NOMO-1 treated with dmso at 0.1 percent for 144 hours (cell line): Measurements from ENCODE around the gene BST2.
A peak's percentile ranks its signal among the peaks of the same experiment; 100 is the strongest.

ENCODE experiments used
- DNase-seq: peaks from one replicate; lab custom pipeline; 2025; ENCODE audit not compliant: unreplicated experiment; lab: John Stamatoyannopoulos, UW

The BST2 gene, protein sequence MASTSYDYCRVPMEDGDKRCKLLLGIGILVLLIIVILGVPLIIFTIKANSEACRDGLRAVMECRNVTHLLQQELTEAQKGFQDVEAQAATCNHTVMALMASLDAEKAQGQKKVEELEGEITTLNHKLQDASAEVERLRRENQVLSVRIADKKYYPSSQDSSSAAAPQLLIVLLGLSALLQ

DNA sequence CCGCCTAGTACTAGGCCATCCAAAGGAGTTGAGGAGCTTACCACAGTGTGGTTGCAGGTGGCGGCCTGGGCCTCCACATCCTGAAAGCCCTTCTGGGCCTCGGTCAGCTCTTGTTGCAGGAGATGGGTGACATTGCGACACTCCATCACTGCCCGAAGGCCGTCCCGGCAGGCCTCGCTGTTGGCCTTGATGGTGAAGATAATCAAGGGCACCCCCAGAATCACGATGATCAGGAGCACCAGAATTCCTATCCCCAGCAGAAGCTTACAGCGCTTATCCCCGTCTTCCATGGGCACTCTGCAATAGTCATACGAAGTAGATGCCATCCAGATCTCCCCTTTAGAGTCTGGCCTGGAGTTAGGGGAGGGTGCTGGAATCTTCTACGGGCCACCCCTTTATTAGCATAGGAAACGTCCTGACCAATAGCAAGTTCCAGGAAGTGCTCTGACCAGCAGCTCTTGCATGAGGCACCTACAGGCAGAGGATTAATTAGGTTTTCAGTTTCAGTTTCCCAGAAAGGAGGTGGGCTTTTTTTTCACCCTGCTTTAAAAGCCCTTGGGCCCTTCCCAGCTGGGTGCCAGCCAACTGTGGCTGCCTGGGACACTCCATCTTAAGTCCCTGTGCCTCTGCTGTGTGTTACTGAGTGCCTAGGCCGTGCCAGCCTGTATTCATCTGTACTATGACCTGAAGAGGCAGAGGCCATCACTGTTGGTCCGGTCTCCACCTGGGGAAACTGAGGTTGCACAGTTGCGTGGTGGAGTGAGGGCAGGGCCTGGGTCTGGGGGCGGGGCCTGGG lies at the start of gene BST2:
Gene BST2, minus strand, starts transcription at position 381 of the 796 bp plus-strand sequence. Its CDS starts 55 bp downstream, at position 326.
- DNase-seq: peak; percentile 91

DNA sequence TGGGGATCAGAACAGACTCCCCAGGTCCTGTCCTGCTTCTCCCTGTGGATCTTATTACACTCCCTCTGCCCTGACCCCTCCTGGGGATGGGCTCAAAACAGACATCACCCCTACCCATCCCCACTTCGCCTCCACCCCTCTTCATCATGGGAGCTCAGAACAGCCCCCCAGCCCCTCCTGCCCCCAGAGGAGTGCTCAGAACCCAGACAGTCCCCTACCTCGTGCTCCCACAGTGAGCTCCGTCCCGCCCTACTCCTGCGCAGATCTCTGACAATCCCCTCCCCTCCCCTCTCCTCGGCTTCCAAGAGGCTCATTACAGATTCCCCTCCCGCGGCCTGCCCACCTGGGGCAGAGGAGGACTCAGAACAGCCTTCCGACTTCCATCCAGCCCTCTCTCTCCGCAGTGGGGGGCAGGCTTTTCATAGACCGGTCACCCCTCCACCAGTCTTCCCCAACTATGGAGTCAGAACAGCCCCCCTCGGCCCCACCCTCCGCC lies 49.2 kb upstream of the BST2 start:
- no peak for DNase-seq

DNA sequence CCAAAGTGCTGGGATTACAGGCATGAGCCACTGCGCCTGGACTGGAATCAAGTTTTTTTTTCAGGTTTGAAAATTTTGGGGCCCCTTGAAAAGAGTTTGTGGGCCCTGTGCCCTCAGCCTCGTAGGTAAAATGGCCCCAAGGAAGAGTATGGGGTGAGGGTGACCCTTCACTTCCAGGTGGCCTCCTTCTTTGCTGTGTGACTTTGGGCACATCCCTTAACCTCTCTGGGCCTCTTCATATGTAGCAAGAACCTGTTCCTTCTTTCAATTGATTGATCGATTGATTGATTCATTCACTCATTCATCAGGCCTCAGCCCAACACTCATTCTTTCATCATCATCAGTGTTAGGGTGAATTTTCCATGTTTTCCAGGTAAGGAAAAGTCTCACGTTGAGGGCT lies 46.4 kb upstream of the BST2 start:
- no peak for DNase-seq

DNA sequence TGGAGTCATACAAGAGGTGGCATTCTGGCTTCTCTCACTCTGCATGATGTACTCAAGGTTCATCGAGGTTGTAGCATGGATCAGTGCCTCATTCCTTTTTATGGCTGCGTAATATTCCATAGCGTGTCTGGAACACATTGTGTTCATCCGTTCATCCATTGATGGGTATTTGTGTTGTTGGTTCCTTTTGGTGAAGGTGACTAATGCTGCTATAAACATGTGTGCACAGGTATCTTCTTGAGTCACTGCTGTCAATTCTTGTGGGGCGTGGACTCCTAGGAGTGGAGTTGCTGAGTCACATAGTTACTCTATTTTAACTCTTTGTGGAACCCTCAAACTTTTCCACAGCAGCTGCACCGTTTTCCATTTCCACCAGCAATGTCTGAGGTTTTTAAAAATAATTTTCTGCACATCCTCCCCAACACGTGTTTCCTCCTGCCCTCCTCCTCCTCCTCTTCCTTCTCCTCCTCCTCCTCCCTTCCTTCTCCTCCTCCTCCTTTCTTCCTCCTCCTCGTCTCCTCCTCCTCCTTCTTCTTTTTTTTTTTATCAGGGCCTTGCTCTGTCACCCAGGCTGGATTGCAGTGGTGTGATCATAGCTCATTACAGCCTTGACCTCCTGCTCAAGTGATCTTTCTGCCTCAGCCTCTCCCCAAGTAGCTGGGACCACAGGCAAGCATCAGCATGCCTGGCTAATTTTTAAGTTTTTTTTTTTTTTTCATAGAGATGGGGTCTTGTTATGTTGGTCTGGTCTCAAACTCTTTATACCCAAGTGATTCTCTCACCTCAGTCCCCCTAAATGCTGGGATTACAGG lies 45.0 kb upstream of the BST2 start:
- no peak for DNase-seq

DNA sequence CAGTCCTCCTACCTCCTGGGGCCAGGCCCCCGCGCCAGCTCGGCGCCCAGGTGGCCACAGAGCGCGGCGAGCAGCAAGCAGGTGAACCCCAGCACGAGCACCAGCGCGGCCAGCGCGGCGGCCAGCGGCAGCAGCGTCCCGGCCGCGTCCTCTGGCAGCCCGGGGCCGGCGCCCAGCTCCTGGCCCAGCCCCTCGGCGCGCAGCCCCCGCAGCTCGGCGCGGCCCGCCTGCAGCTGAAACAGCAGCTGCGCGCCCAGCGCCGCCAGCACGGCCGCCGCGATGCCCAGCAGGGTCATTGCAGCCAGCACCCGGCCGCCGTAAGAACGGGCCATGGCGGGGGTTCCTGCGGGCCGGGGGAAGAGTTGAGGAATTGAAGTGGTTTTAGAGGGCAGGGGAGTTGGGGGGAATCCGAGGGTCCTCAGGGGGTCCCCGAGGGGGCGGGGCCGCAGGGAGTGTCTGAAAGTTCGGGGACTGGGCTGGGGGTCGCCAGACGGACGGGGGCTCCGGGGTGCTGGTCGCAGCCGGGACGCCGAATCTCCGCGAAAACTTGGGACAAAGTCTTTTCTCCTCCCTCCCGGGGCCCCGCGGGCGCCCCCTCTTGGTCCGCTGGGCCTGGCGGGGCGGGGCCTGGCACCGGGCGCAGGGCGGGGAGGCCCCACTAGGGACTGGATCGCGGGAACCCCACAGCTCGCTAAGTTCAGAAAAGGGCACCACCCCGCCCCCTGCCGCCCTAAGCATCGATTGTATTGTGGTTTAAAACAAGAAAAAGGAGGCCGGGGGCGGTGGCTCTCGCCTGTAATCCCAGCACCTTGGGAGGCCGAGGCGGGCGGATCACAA lies 42.9 kb upstream of the BST2 start, which contains the start of gene TMEM221:
Gene TMEM221, minus strand, starts transcription at position 538 of the 837 bp plus-strand sequence. Its CDS starts 206 bp downstream, at position 332.
- peak; percentile 9 for DNase-seq

DNA sequence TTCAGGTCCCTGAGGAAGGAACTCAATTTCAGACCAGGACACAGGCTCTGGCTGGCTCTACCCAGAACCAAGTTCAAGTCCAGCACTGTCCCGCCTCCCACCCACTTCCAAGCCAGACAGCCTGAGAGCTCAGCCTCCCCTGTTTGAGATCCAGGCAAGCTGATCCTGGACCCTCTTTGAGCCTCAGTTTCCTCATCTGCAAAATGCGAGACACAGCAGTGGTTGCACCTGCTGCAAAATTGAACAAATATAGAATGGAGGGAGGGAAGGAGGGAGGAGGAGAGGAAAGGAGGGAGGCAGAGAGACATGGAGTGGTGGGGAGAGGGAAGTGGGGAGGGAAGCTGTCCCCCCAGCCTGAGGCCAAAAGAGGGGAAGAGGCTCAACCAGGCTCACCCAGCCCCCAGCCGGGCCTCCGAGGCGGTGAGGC lies 42.3 kb upstream of the BST2 start:
- no peak for DNase-seq

DNA sequence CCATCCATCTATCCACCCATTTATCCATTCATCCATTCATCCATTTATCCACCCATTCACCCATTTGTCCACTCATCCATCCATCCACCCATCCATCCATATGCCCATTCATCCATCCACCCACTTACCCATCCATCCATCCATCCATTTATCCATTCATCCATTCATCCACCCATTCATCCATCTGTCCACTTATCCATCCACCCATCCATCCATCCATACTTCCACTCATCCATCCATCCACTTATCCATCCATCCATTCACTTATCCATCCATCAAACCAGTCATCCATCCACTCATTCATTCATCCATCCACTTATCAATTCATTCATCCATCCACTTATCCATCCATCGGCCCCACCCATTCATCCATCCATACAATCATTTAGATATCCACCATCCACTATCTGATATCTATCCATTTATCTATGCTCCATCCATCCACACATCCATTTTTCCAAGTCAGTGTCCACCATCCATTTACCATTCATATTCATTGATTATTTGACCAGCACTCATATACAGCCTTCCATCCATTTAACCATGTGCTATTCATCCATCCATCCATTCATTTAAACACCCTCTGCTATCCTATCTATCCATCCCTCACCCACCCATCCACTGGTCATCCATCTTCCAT lies 40.2 kb upstream of the BST2 start:
- no peak for DNase-seq

DNA sequence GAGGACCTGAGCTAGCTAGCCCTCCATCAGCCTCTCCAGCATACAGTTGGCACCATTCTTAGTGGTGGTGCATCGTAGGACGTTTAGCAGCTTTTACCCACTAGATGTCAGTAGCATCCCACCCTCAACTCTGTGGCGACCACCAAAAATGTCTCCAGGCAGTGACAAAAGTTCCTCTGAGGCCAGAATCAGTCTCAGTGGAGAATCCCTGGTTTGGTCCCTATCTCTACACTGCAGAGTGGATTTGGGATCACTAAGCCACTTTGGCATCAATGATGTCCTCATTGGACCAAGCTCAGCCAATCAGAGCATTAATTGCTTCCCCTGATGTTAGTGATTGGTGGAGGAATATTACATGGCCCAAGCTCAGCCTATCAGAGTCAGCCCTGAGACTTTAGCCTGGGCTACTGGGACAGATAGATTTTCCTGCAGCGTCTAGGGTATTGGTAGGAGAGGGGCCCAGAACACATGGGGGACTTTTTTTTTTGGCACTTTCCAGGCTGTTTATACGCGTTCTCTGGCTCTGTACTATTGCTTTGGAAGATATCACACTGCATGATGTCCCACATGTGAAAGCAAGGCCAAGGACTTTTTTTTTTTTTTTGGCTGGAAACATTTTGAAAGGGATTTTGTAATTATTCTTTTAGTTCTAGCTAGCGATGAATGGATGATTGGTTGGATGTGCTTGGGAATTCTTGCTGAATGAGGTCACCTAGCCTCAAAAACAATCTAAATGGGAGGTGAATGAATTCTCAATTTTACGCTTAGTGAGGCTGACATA lies 36.0 kb upstream of the BST2 start:
- no peak for DNase-seq

DNA sequence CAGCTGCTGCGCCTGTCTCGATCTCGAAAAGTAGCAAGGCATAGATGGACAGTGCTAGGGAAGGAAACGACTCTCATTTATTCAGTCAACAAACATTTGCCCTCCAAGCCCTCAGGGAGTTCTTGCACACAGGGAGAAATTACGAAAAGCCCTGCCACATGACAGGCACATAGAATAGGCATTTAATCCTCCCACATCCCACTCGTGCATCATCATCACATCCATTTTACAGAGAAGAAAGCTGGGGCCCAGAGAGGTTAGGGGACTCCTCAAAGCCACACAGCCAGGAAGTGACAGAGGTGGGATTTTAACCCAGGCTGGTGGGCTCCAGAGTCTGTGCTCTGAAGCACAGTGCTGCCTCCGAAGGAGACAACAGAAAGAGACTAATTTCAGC lies 31.4 kb upstream of the BST2 start:
- DNase-seq: no peak

DNA sequence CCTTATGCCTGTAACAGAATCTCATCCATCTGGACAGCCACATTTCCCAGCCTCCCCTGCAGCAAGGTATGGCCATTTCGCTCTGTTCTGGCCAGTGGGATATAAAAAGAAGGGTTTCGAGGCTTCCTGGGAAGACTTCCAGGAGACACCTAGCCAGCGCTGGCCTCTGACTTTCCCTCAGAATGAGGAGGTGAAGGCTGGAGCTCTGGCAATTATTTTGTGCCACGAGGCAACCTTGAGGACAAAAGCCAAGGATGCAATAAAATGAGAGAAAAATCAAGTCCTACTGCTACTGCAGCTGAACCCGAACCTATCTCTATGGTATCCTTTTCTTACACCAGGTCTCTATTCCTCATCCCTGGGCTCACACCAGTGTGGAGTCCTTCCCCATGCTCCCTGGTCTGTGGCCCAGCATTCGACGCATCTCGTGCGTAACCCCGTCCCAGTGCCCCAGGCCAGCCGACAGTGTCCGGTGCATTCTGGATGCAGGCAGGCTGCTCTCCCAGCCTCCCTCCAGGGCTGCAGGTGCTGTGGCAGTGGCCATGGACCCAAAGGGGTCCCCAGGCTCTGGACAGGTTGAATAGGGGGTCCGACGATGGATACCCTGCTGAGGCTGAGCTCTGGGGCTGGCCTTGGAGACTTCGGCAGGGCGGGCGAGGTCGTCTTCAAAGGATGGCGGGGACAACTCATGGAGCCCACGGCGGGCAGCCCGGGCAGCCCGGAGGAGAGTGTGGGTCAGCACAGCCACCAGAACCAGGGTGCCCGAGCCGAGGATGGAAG lies 30.9 kb upstream of the BST2 start:
- no peak for DNase-seq

DNA sequence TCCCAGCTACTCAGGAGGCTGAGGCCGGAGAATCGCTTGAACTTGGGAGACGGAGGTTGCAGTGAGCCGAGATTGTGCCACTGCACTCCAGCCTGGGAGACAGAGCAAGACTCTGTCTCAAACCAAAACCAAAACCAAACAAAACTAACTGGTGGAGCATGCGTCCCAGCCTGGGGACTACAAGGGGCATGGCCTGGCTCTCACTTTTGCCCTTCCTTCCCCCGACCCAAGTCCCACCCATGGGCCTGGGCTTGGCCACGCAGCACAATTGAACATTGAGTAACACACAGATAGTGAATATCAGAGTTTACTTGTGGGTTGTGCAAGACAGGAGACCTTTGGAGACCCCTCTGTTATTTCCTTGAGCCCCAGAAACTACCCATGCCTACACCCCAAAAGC lies 29.8 kb upstream of the BST2 start:
- DNase-seq: no peak

DNA sequence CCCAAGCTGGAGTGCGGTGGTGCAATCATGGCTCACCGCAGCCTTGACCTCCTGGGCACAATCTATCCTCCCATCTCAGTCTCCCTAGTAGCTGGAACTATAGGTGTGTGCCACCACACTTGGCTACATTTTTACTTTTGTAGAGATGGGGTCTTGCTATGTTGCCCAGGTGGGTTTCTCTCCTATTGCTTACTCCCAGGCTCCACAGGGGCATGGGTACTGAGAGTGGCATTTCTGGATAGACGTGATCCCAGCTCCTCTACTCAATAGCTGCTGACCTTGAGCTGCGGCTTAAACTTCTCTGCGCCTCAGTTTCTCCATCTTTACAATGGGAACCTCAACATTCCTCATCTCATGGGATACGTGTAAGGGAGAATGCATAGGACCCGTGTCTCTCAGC lies 26.0 kb upstream of the BST2 start:
- no peak for DNase-seq

DNA sequence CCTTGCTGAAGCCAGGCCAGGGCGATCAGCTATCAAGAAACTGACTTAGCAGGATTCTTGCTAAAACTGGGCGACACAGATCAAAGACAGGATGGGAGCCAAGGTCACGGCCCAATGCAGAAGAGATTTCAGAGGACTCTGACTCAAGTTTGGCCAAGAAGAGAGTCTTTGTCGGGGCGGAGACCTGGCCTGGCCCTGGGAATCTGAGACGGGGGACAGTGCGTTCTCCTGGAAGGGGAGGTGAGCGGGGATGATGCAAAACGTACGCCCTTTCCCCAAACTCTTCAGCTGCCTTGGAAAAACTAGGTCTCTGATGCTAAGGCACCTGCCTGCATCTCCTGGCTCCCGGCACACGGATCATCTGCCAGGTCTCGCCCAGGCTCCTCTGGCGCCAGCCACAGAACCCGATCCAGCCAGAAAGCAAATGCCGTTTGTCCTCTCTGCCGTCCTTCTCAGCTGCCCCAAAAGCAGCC lies 24.2 kb upstream of the BST2 start:
- DNase-seq: no peak

DNA sequence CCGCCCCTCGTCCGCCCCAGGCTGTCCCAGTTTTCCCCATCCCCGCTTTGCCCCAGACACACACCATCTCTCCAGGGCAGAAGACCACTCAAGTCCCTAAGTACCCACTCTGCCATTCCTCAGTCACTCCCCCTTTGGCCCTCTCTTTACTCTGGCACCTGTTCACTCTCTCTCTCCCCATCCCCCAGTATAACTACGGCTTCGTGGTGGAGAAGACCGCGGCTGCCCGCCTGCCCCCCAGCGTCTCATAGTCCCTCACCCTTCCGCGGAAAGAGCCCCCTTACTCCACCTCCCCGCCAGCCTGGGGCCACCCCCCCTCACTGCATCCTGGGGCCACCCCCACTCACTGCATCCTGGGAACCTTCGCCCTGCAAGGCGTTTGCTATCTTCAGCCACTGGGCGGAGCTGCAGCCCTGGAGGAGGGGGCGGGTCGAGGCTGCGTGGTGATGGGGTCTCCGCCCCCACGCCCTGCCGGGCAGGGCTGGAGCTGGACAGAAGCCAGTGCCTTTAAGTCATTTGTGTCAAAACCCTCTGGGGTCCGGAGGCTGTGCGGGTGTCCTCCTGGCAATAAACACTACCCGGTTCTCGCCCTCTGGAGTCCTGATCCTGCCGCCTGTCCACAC lies 19.4 kb upstream of the BST2 start:
- no peak for DNase-seq

DNA sequence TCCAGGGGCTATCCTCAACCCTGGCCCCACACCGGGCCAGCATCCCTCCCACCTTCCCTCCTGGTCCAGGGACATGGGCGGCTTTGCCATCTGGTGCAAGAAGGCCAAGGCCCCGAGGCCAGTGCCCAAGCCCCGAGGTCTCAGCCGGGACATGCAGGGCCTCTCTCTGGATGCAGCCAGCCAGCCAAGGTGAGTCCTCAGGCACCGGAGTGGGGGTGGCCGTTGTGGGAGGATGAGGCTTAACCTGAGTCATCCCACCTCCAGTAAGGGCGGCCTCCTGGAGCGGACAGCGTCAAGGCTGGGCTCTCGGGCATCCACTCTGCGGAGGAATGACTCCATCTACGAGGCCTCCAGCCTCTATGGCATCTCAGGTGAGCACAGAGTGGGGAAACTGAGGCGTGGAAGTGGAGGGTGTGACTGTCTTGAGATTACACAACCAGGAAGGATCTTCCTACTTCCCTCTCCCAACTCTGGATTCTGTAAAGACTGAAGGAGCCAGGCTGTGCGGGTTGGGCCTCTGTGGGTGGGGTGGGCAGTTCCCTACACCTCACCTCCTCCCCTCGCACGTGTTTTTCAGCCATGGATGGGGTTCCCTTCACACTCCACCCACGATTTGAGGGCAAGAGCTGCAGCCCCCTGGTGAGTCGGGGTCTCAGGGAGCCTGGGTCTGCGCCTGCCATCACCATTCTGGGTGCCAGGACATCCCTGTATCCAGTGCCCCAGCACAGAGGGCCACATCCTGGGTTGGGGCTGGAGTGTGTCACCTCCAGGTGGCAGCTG lies 18.2 kb upstream of the BST2 start:
- no peak for DNase-seq

DNA sequence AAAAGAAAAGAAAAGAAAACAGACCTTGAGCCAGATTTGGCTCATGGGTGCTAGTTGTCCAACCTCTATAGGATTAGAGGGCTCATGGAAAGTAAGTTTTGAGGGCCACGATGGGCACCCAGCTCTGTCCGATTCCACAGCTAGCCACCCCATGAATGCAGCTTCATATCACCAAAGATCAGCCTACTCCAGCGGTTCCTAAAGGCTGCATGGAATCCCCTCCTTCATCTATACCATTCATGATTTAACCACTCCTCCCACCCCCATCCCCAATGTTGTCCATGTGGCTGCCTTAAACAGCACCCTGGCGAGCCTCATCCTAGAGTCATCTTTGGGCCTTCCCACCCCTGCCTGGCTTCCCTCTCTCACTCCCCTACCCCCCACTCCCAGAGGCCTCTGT lies 16.5 kb upstream of the BST2 start:
- no peak for DNase-seq

DNA sequence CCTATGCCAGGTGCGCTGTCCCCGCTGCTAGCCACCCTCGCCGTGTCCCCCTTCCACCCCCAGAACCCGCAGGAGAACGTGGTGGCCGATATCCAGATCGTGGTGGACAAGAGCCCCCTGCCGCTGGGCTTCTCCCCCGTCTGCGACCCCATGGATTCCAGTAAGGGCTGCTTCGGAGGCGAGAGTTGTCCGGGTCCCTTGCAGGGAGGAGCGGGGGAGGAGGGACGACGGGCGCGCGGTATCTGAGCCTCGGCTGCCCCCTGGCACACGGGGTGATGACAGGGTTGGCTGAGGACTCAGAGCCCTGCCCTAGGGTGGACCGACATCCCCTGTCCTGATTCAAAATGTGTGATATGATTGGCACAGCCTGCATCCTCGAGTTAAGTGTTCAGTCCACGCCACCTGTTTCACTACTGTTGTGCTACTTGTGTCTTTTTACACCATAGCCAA lies 15.1 kb upstream of the BST2 start:
- no peak for DNase-seq
